ENCODE results near the gene CDH5. TPM values are rescaled to one million over a fixed set of nuclear protein-coding genes. Genes with fewer than 3 reads are reported as not detected.

Gene CDH5
- total and polyA plus RNA-seq, 2 of the 4 experiments (the other 2 are of a cell fraction) = not detected

DNA sequence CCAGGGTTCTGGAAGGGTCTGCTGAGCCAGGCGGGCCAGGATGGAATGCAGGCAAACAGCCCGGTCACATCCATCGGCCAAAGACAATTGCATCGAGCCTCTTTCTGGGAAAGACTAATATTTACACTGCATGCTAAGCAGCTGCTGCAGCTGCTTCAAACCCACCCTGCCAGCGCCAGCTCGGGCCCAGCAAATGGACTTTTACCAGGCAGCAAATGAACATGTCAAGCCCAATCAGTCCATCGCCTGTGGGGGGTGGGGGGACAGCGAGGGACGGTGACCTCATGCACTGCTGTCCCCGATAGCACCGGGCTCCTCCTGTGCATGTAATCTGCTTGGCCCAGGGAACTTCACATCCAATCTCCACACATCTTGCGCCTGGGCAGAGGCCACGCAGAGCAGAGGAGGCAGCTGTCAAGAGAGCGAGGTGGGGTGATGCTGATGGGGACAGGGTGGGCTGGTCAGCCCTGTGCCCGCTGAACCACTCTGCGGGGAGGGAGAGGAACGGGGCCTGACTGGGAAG is 39.4 kb upstream of the CDH5 start:
- no TSS peak for BruUV-seq (replicated peaks)
- no peak overlapping the region for H3K4ac ChIP-seq (ENCODE audit: low read depth, low read length)
- H3K4me3 ChIP-seq (ENCODE audit: insufficient read depth, low read depth, low read length) = no peak overlapping the region
- H2BK15ac ChIP-seq (ENCODE audit: low read depth, low read length) = no peak overlapping the region
- H3K27ac ChIP-seq (ENCODE audit: insufficient read depth, low read length) = no peak overlapping the region
- peaks cover 3% of the 10 kb centered on the region; the same call in 1 of the 2 replicates for H3K9me3 ChIP-seq (ENCODE audit: control insufficient read depth, insufficient read depth, low read length)
- H3K27me3 ChIP-seq (ENCODE audit: control insufficient read depth, insufficient read depth, low read length) = peaks cover 32% of the 10 kb centered on the region
- in situ Hi-C loops (cut with MboI; ENCODE audit: low sequenced_read_pairs) (no loop called here), intact Hi-C loops (cut with micrococcal nuclease) (no loop called here), dilution Hi-C loops (cut with HindIII; ENCODE audit: low sequenced_read_pairs, unreplicated experiment) (no loop called here)
- H2AK9ac ChIP-seq (replicated peaks; ENCODE audit: low read depth, low read length, poor library complexity) = no peak overlapping the region
- no peak overlapping the region for H4K91ac ChIP-seq (ENCODE audit: insufficient read depth, low read depth, low read length)
- no peak overlapping the region for H4K5ac ChIP-seq (ENCODE audit: low read depth, low read length)
- no peak overlapping the region for H2AK5ac ChIP-seq (ENCODE audit: low read depth, low read length)
- DNase-seq (no peak), ATAC-seq (ENCODE audit: low read depth) (peak; percentile 59)
- no peaks in the 10 kb centered on the region for H3K79me1 ChIP-seq (ENCODE audit: low read depth in 1 of 2, low read length in 2 of 2)
- ChIA-PET CTCF (interaction anchor here (0.6 kb wide), 1 partner anchor 18 kb away, joined by 3 read pairs; no protein-coding TSS in a partner anchor), POLR2A (ENCODE audit: unreplicated experiment) (no interaction called here)
- no peak overlapping the region for H3K9ac ChIP-seq (ENCODE audit: low read depth, low read length)
- H4K8ac ChIP-seq (ENCODE audit: low read depth in 2 of 2, low read length in 2 of 2) = no peak overlapping the region
- H3K56ac ChIP-seq (ENCODE audit: extremely low read depth, insufficient read depth, low read length) = no peak overlapping the region
- 13% methylated on average over 3 of the region's 17 CpGs; no CpG with 5 or more reads in 1 of the 2 experiments for WGBS, 2 experiments (ENCODE audit: extremely low coverage in 2 of 2, insufficient read length in 1 of 2)
- H3K18ac ChIP-seq (ENCODE audit: low read depth, low read length) = no peak overlapping the region; the same call in 1 of the 2 replicates
- peak overlapping the region; percentile 46 for H2AFZ ChIP-seq (replicated peaks; ENCODE audit: low read length, poor library complexity)
- H2BK5ac ChIP-seq (ENCODE audit: low read depth, low read length, poor library complexity, severe bottlenecking) = no peak overlapping the region
- peaks cover 6% of the 10 kb centered on the region; the same call in 1 of the 2 replicates for H3K4me1 ChIP-seq (ENCODE audit: control insufficient read depth, insufficient read depth, low read length)
- no peak overlapping the region for H3K14ac ChIP-seq (replicated peaks; ENCODE audit: low read depth, low read length)
- H2BK20ac ChIP-seq (ENCODE audit: low read depth, low read length) = no peak overlapping the region
- no peak overlapping the region for H3K4me2 ChIP-seq (ENCODE audit: low read depth, low read length)
- no peak for TF ChIP-seq NFE2L2 (IDR thresholded peaks at IDR 0.05; ENCODE audit: low read depth, low read length)
- TF ChIP-seq, protein P1, sequence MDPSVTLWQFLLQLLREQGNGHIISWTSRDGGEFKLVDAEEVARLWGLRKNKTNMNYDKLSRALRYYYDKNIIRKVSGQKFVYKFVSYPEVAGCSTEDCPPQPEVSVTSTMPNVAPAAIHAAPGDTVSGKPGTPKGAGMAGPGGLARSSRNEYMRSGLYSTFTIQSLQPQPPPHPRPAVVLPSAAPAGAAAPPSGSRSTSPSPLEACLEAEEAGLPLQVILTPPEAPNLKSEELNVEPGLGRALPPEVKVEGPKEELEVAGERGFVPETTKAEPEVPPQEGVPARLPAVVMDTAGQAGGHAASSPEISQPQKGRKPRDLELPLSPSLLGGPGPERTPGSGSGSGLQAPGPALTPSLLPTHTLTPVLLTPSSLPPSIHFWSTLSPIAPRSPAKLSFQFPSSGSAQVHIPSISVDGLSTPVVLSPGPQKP (IDR thresholded peaks at IDR 0.05; ENCODE audit: borderline replicate concordance, low read depth, low read length) = no peak
- no peak for TF ChIP-seq FOS (IDR thresholded peaks at IDR 0.05; ENCODE audit: low read depth, low read length)
- TF ChIP-seq CHD1 (IDR thresholded peaks at IDR 0.05; ENCODE audit: low read depth, low read length) = no peak
- no peak for TF ChIP-seq SMC3 (IDR thresholded peaks at IDR 0.05; ENCODE audit: low read depth, low read length)
- no peak for TF ChIP-seq MAFK (IDR thresholded peaks at IDR 0.05; ENCODE audit: low read depth, low read length)
- TF ChIP-seq CEBPB (IDR thresholded peaks at IDR 0.05; ENCODE audit: low read depth, low read length) = no peak
- TF ChIP-seq, protein P2, sequence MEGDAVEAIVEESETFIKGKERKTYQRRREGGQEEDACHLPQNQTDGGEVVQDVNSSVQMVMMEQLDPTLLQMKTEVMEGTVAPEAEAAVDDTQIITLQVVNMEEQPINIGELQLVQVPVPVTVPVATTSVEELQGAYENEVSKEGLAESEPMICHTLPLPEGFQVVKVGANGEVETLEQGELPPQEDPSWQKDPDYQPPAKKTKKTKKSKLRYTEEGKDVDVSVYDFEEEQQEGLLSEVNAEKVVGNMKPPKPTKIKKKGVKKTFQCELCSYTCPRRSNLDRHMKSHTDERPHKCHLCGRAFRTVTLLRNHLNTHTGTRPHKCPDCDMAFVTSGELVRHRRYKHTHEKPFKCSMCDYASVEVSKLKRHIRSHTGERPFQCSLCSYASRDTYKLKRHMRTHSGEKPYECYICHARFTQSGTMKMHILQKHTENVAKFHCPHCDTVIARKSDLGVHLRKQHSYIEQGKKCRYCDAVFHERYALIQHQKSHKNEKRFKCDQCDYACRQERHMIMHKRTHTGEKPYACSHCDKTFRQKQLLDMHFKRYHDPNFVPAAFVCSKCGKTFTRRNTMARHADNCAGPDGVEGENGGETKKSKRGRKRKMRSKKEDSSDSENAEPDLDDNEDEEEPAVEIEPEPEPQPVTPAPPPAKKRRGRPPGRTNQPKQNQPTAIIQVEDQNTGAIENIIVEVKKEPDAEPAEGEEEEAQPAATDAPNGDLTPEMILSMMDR (conservative IDR thresholded peaks at IDR 0.05; ENCODE audit: low read depth, low read length) = no peak
- TF ChIP-seq POLR2A (IDR thresholded peaks at IDR 0.05; ENCODE audit: low read depth, low read length) = no peak
- TF ChIP-seq RAD21 (IDR thresholded peaks at IDR 0.05; ENCODE audit: low read length) = no peak
- H4K20me1 ChIP-seq (ENCODE audit: insufficient read depth, low read length) = no peaks in the 10 kb centered on the region
- no peaks in the 10 kb centered on the region for H3K9me1 ChIP-seq (ENCODE audit: insufficient read depth, low read length)
- H2BK120ac ChIP-seq (ENCODE audit: low read depth, low read length) = no peak overlapping the region
- no peak overlapping the region for H3K23ac ChIP-seq (ENCODE audit: low read depth, low read length)
- no peaks in the 10 kb centered on the region for H3K36me3 ChIP-seq (ENCODE audit: control insufficient read depth, insufficient read depth, low read length)

All from IMR-90 (cell line).